ENCODE results near the gene HOXC4. TPM values are rescaled to one million over a fixed set of nuclear protein-coding genes. Genes with fewer than 3 reads are reported as not detected.

Gene HOXC4
- total and polyA plus RNA-seq, 2 of the 4 experiments (the other 2 are of a cell fraction) = under 0.01 to 0.26 TPM

DNA sequence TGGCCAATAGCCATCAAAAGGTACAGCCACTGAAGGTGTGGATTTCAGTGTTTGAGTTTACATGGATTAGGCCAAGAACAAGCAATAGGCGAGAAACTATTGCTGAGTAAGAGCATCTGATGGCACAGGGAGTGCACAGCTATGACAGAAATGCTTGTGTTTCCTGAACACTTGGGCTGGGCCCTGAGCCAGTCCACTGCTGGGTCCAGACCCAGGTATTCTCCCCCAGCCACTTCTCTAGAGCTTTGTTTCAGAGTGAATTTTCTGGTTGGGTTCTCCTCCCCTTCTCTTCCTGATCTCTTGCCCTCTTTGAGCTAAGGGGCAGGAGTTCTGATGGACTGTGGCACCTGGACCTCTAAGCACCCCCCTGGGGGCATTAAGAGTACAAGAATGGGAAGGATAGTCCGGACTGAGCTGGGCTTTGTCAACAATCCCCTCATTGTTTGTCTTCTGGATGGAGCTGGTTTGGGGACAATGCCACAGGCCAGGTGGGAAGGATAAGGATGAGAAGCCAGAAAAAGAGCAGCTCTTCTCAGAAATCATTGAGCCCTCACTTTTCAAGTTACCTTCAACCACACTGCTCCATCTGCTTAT lies 12.4 kb upstream of the HOXC4 start:
- TF ChIP-seq SMC3 (IDR thresholded peaks at IDR 0.05; ENCODE audit: low read depth, low read length) = no peak
- TF ChIP-seq MAFK (IDR thresholded peaks at IDR 0.05; ENCODE audit: low read depth, low read length) = no peak
- TF ChIP-seq, protein P1, sequence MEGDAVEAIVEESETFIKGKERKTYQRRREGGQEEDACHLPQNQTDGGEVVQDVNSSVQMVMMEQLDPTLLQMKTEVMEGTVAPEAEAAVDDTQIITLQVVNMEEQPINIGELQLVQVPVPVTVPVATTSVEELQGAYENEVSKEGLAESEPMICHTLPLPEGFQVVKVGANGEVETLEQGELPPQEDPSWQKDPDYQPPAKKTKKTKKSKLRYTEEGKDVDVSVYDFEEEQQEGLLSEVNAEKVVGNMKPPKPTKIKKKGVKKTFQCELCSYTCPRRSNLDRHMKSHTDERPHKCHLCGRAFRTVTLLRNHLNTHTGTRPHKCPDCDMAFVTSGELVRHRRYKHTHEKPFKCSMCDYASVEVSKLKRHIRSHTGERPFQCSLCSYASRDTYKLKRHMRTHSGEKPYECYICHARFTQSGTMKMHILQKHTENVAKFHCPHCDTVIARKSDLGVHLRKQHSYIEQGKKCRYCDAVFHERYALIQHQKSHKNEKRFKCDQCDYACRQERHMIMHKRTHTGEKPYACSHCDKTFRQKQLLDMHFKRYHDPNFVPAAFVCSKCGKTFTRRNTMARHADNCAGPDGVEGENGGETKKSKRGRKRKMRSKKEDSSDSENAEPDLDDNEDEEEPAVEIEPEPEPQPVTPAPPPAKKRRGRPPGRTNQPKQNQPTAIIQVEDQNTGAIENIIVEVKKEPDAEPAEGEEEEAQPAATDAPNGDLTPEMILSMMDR (conservative IDR thresholded peaks at IDR 0.05; ENCODE audit: low read depth, low read length) = no peak
- TF ChIP-seq CHD1 (IDR thresholded peaks at IDR 0.05; ENCODE audit: low read depth, low read length) = no peak
- no peak for TF ChIP-seq RFX5 (IDR thresholded peaks at IDR 0.05; ENCODE audit: low read depth, low read length)
- TF ChIP-seq FOS (IDR thresholded peaks at IDR 0.05; ENCODE audit: low read depth, low read length) = no peak
- no peak for TF ChIP-seq RAD21 (IDR thresholded peaks at IDR 0.05; ENCODE audit: low read length)
- no peak for TF ChIP-seq RCOR1 (IDR thresholded peaks at IDR 0.05; ENCODE audit: insufficient replicate concordance, low read length)
- no peak for TF ChIP-seq POLR2A (IDR thresholded peaks at IDR 0.05; ENCODE audit: low read depth, low read length)
- TF ChIP-seq NFE2L2 (IDR thresholded peaks at IDR 0.05; ENCODE audit: low read depth, low read length) = no peak
- TF ChIP-seq, protein P2, sequence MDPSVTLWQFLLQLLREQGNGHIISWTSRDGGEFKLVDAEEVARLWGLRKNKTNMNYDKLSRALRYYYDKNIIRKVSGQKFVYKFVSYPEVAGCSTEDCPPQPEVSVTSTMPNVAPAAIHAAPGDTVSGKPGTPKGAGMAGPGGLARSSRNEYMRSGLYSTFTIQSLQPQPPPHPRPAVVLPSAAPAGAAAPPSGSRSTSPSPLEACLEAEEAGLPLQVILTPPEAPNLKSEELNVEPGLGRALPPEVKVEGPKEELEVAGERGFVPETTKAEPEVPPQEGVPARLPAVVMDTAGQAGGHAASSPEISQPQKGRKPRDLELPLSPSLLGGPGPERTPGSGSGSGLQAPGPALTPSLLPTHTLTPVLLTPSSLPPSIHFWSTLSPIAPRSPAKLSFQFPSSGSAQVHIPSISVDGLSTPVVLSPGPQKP (IDR thresholded peaks at IDR 0.05; ENCODE audit: borderline replicate concordance, low read depth, low read length) = no peak
- TF ChIP-seq CEBPB (IDR thresholded peaks at IDR 0.05; ENCODE audit: low read depth, low read length) = no peak
- TF ChIP-seq BHLHE40 (IDR thresholded peaks at IDR 0.05; ENCODE audit: low read depth, low read length) = no peak
- no peak for TF ChIP-seq MXI1 (IDR thresholded peaks at IDR 0.05; ENCODE audit: borderline replicate concordance, low read depth, low read length)
- TF ChIP-seq USF2 (IDR thresholded peaks at IDR 0.05; ENCODE audit: low read depth, low read length) = no peak
- TF ChIP-seq MAZ (IDR thresholded peaks at IDR 0.05; ENCODE audit: borderline replicate concordance, low read depth, low read length) = no peak

More for the DNA sequence above, 12.4 kb upstream of the HOXC4 start:
- Histone ChIP-seq H4K5ac (ENCODE audit: low read depth, low read length) (no peak overlapping the region), H3K56ac (ENCODE audit: extremely low read depth, insufficient read depth, low read length) (no peak overlapping the region), H2BK15ac (ENCODE audit: low read depth, low read length) (no peak overlapping the region), H3K4me1 (ENCODE audit: control insufficient read depth, insufficient read depth, low read length) (no peaks in the 10 kb centered on the region), H2BK120ac (ENCODE audit: low read depth, low read length) (no peak overlapping the region), H3K27ac (ENCODE audit: insufficient read depth, low read length) (no peak overlapping the region), H3K4me2 (ENCODE audit: low read depth, low read length) (no peak overlapping the region), H2BK20ac (ENCODE audit: low read depth, low read length) (no peak overlapping the region), H3K9me1 (ENCODE audit: insufficient read depth, low read length) (no peaks in the 10 kb centered on the region), H4K8ac (ENCODE audit: low read depth in 2 of 2, low read length in 2 of 2) (no peak overlapping the region), H3K23ac (ENCODE audit: low read depth, low read length) (no peak overlapping the region), H4K91ac (ENCODE audit: insufficient read depth, low read depth, low read length) (no peak overlapping the region), H3K9ac (ENCODE audit: low read depth, low read length) (no peak overlapping the region), H3K14ac (replicated peaks; ENCODE audit: low read depth, low read length) (no peak overlapping the region), H2BK5ac (ENCODE audit: low read depth, low read length, poor library complexity, severe bottlenecking) (no peak overlapping the region), H2AK9ac (replicated peaks; ENCODE audit: low read depth, low read length, poor library complexity) (no peak overlapping the region), H3K79me1 (ENCODE audit: low read depth in 1 of 2, low read length in 2 of 2) (no peaks in the 10 kb centered on the region), H3K4ac (ENCODE audit: low read depth, low read length) (no peak overlapping the region), H3K4me3 (ENCODE audit: insufficient read depth, low read depth, low read length) (no peak overlapping the region), H3K36me3 (ENCODE audit: control insufficient read depth, insufficient read depth, low read length) (no peaks in the 10 kb centered on the region), H3K9me3 (ENCODE audit: control insufficient read depth, insufficient read depth, low read length) (0 out of 2 replicates have a peak, but pooled peaks cover 2% of the 10 kb centered on the region), H2AFZ (replicated peaks; ENCODE audit: low read length, poor library complexity) (no peak overlapping the region), H2AK5ac (ENCODE audit: low read depth, low read length) (no peak overlapping the region), H3K18ac (ENCODE audit: low read depth, low read length) (no peak overlapping the region), H4K20me1 (ENCODE audit: insufficient read depth, low read length) (no peaks in the 10 kb centered on the region), H3K27me3 (ENCODE audit: control insufficient read depth, insufficient read depth, low read length) (peaks cover 69% of the 10 kb centered on the region)
- in situ Hi-C loops (cut with MboI; ENCODE audit: low sequenced_read_pairs) (no loop called here), dilution Hi-C loops (cut with HindIII; ENCODE audit: low sequenced_read_pairs, unreplicated experiment) (no loop called here), intact Hi-C loops (cut with micrococcal nuclease) (no loop called here)
- DNase-seq (no peak), ATAC-seq (ENCODE audit: low read depth) (no peak)
- 0% methylated on average over 1 of the region's 2 CpGs; no CpG with 5 or more reads in 1 of the 2 experiments for WGBS, 2 experiments (ENCODE audit: extremely low coverage in 2 of 2, insufficient read length in 1 of 2)
- ChIA-PET CTCF (no interaction called here), POLR2A (ENCODE audit: unreplicated experiment) (no interaction called here)
- BruUV-seq (replicated peaks) = no TSS peak
